Measurements from ENCODE around the gene PLCB3.

GRCh38 chr11:64229090-64229743, 22.1 kb upstream of the PLCB3 start:
- TF ChIP-seq, protein P1, sequence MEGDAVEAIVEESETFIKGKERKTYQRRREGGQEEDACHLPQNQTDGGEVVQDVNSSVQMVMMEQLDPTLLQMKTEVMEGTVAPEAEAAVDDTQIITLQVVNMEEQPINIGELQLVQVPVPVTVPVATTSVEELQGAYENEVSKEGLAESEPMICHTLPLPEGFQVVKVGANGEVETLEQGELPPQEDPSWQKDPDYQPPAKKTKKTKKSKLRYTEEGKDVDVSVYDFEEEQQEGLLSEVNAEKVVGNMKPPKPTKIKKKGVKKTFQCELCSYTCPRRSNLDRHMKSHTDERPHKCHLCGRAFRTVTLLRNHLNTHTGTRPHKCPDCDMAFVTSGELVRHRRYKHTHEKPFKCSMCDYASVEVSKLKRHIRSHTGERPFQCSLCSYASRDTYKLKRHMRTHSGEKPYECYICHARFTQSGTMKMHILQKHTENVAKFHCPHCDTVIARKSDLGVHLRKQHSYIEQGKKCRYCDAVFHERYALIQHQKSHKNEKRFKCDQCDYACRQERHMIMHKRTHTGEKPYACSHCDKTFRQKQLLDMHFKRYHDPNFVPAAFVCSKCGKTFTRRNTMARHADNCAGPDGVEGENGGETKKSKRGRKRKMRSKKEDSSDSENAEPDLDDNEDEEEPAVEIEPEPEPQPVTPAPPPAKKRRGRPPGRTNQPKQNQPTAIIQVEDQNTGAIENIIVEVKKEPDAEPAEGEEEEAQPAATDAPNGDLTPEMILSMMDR (IDR thresholded peaks at IDR 0.05), result no peak
- no peak for TF ChIP-seq POLR2A (IDR thresholded peaks at IDR 0.05)
- no peak for TF ChIP-seq POLR2AphosphoS5 (IDR thresholded peaks at IDR 0.05)
